SK-N-SH (cell line): Measurements from ENCODE around the gene NR2C1.

Source experiments
- EZH2phosphoT487 ChIP-seq: fragments of 200-600 bp; sonication (generic); IDR thresholded peaks from 2 replicates; pipeline ENCODE4 v1.6.1; 2017; ENCODE audit warnings: low read depth, mixed run types, mild to moderate bottlenecking, antibody characterized with exemption, moderate library complexity, borderline replicate concordance
- FOXJ3 ChIP-seq: sonication (generic); formaldehyde crosslinking; IDR thresholded peaks from 2 replicates; pipeline ENCODE4 v1.5.1; 2020; ENCODE audit warnings: mild to moderate bottlenecking, missing genetic modification reagents
- GABPA ChIP-seq: IDR thresholded peaks from 2 replicates; pipeline ENCODE4 v1.4.0; 2012; ENCODE audit warnings: low read depth, mild to moderate bottlenecking
- MXI1 ChIP-seq: IDR thresholded peaks from 2 replicates; pipeline ENCODE4 v1.6.1; 2012; ENCODE audit warnings: mild to moderate bottlenecking, low read depth, low read length, improper control_type of control experiment
- POLR2AphosphoS5 ChIP-seq: IDR thresholded peaks from 2 replicates; pipeline ENCODE4 v1.6.1; 2012; ENCODE audit warnings: low read depth, low read length
- RAD21 ChIP-seq: IDR thresholded peaks from 2 replicates; pipeline ENCODE4 v1.6.1; 2012; ENCODE audit warnings: mild to moderate bottlenecking, low read length
- SMC3 ChIP-seq: IDR thresholded peaks from 2 replicates; pipeline ENCODE4 v1.6.1; 2012; ENCODE audit warnings: low read depth, low read length, improper control_type of control experiment
- TAF1 ChIP-seq: IDR thresholded peaks from 2 replicates; pipeline ENCODE4 v1.6.1; 2012; ENCODE audit warnings: low read depth, mild to moderate bottlenecking, low read length, moderate library complexity, borderline replicate concordance
- YY1 ChIP-seq: IDR thresholded peaks from 2 replicates; pipeline ENCODE4 v1.4.0; 2012; ENCODE audit warnings: low read depth, mild to moderate bottlenecking
- TF ChIP-seq, protein P1 (sequence below): IDR thresholded peaks from 2 replicates; pipeline ENCODE4 v1.4.0; 2012; ENCODE audit warnings: low read depth, borderline replicate concordance
- TF ChIP-seq, protein P2 (sequence below): fragments of 200-600 bp; sonication (generic); IDR thresholded peaks from 2 replicates; pipeline ENCODE4 v1.6.1; 2017; ENCODE audit warnings: antibody characterized with exemption, mild to moderate bottlenecking, moderate library complexity
- TF ChIP-seq, protein P3 (sequence below): IDR thresholded peaks from 2 replicates; pipeline ENCODE4 v1.4.0; 2012; ENCODE audit warnings: low read depth
- TF ChIP-seq, protein P4 (sequence below): fragments of 150-350 bp; IDR thresholded peaks from 2 replicates; pipeline ENCODE4 v1.6.1; 2017; ENCODE audit warnings: antibody characterized with exemption, low read length, low read depth, borderline replicate concordance

DNA sequence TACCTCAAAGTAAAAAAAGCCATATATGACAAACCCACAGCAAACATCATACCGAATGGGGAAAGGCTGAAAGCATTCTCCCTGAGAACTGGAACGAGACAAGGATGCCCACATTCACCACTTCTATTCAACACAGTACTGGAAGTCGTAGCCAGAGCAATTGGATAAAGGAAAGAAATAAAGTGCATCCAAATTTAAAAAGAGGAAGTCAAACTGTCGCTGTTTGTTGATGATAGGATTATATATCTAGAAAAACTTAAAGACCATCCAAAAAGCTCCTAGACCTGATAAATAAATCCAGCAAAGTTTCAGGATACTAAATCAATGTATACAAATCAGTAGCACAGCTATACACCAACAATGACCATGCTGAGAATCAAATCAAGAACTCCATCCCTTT, 75.1 kb downstream of the NR2C1 start:
- TF ChIP-seq FOXJ3 (CRISPR knock-in tag), result no peak
- no peak for TF ChIP-seq EZH2phosphoT487
- TF ChIP-seq POLR2AphosphoS5, result no peak
- TF ChIP-seq, protein P1, sequence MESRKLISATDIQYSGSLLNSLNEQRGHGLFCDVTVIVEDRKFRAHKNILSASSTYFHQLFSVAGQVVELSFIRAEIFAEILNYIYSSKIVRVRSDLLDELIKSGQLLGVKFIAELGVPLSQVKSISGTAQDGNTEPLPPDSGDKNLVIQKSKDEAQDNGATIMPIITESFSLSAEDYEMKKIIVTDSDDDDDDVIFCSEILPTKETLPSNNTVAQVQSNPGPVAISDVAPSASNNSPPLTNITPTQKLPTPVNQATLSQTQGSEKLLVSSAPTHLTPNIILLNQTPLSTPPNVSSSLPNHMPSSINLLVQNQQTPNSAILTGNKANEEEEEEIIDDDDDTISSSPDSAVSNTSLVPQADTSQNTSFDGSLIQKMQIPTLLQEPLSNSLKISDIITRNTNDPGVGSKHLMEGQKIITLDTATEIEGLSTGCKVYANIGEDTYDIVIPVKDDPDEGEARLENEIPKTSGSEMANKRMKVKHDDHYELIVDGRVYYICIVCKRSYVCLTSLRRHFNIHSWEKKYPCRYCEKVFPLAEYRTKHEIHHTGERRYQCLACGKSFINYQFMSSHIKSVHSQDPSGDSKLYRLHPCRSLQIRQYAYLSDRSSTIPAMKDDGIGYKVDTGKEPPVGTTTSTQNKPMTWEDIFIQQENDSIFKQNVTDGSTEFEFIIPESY, result no peak
- TF ChIP-seq TAF1, result no peak
- TF ChIP-seq, protein P2, sequence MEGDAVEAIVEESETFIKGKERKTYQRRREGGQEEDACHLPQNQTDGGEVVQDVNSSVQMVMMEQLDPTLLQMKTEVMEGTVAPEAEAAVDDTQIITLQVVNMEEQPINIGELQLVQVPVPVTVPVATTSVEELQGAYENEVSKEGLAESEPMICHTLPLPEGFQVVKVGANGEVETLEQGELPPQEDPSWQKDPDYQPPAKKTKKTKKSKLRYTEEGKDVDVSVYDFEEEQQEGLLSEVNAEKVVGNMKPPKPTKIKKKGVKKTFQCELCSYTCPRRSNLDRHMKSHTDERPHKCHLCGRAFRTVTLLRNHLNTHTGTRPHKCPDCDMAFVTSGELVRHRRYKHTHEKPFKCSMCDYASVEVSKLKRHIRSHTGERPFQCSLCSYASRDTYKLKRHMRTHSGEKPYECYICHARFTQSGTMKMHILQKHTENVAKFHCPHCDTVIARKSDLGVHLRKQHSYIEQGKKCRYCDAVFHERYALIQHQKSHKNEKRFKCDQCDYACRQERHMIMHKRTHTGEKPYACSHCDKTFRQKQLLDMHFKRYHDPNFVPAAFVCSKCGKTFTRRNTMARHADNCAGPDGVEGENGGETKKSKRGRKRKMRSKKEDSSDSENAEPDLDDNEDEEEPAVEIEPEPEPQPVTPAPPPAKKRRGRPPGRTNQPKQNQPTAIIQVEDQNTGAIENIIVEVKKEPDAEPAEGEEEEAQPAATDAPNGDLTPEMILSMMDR, result no peak
- TF ChIP-seq, protein P3, sequence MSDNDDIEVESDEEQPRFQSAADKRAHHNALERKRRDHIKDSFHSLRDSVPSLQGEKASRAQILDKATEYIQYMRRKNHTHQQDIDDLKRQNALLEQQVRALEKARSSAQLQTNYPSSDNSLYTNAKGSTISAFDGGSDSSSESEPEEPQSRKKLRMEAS, result no peak
- no peak for TF ChIP-seq SMC3
- no peak for TF ChIP-seq GABPA
- TF ChIP-seq MXI1, result no peak
- TF ChIP-seq, protein P4, sequence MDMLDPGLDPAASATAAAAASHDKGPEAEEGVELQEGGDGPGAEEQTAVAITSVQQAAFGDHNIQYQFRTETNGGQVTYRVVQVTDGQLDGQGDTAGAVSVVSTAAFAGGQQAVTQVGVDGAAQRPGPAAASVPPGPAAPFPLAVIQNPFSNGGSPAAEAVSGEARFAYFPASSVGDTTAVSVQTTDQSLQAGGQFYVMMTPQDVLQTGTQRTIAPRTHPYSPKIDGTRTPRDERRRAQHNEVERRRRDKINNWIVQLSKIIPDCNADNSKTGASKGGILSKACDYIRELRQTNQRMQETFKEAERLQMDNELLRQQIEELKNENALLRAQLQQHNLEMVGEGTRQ, result no peak
- no peak for TF ChIP-seq RAD21
- no peak for TF ChIP-seq YY1
